Testis (tissue), 2 donors: ENCODE data around the gene COL13A1.

Source experiments
- CTCF ChIP-seq, 3 experiments: fragments of 450-650 bp in 2 of 3; fragments of 200-600 bp in 1 of 3; sonication (generic) in 1 of 3; IDR thresholded peaks; one replicate each; pipeline ENCODE4 v1.5.1; 2016 to 2019; ENCODE audit warnings: antibody characterized with exemption in 3 of 3, mild to moderate bottlenecking in 2 of 3, moderate library complexity in 1 of 3
- POLR2A ChIP-seq: fragments of 450-650 bp; IDR thresholded peaks from one replicate; pipeline ENCODE4 v1.6.1; 2017; ENCODE audit warnings: antibody characterized with exemption, mild to moderate bottlenecking, moderate library complexity

DNA sequence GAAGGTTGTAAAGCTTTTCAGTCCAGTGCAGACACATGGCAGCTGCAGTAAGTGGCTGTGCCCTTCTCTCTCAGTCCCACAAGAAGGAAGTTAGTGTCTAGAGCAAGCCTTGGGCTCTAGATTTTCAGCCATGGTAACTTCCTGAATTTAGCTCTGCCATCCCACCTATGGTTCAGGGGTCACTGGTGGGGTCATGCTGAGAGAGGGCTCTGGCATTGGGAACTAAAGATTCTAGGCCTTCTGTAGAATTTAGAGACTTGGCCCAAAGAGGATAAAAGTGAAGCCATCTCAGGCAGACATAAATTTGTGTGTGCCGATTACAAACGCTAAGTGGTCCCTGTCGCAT is 113.5 kb downstream of the COL13A1 start:
- TF ChIP-seq POLR2A (no peak), CTCF (IDR thresholded peaks at IDR 0.05) (no peak)
